Fibroblast of skin of left biceps (primary cell): ENCODE measurements around the gene USP2.

Source experiments
- DNase-seq, 2 experiments: peaks; one replicate each; pipeline ENCODE4 v3.0.0-alpha.2; 2013; ENCODE audit warnings: low read depth in 2 of 2

The USP2 gene

GRCh38 chr11:119342362-119343130 is 38.9 kb downstream of the USP2 start:
- DNase-seq: no peak

DNA sequence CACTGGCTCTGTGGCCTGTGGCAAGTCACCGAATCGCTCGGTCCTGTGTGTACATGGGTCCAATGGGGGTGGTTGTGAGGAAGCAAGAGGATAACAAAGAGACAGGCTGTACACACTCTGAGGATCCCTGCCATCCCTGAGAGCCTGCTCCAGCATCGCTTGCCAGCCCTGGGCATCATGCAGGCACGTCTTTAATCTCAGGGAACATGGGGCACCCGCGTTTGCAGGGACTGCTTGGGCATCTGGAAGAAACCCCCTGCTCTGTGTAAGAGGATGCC is 39.5 kb downstream of the USP2 start:
- DNase-seq: no peak

DNA sequence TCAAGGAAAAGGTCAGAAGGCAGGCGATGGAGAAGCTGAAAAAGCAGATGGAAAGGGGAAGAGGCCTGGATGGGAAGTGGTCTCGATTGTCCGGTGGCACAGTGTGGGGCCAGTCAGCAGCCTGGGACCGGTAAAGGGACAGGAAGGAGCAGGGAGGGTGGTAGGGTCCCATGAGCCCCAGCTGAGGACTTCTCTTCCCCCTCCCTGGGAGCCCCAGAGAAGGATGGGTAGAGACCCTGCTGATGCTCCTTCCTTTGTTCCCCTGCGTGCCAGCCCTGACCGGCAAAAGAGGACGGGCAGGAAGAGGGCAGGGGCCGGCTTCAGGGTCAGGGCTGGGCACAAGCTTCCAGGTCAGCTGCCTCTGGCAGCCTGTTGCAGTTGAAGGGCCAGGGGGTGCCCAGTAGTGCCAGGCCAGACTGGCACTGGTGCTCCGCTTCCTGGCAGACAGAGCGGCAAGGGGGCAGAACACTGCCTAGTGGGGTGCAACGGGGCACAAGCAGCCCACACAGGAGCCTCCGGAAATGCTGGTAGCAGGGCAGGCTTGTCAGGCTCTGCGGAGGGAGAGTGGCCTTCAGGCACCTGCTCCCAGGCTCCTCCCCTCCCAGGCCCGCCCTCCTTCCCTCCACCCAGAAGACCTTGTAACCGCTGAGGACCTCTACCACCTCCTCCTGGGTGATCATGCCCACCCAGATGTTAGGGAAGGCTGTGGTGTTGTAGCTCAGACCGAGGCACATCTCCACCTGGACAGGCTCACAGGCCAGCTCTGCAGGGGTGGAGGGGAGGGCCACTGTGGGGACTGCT is 40.1 kb downstream of the USP2 start:
- no peak for DNase-seq

- no peak for DNase-seq
These were observed 40.9 kb downstream of the USP2 start, which contains the start of gene C1QTNF5 for GRCh38 chr11:119340335-119341221. Gene C1QTNF5 (minus strand): TSS chr11:119340883. CDS start chr11:119340397, 486 bp downstream.

DNA sequence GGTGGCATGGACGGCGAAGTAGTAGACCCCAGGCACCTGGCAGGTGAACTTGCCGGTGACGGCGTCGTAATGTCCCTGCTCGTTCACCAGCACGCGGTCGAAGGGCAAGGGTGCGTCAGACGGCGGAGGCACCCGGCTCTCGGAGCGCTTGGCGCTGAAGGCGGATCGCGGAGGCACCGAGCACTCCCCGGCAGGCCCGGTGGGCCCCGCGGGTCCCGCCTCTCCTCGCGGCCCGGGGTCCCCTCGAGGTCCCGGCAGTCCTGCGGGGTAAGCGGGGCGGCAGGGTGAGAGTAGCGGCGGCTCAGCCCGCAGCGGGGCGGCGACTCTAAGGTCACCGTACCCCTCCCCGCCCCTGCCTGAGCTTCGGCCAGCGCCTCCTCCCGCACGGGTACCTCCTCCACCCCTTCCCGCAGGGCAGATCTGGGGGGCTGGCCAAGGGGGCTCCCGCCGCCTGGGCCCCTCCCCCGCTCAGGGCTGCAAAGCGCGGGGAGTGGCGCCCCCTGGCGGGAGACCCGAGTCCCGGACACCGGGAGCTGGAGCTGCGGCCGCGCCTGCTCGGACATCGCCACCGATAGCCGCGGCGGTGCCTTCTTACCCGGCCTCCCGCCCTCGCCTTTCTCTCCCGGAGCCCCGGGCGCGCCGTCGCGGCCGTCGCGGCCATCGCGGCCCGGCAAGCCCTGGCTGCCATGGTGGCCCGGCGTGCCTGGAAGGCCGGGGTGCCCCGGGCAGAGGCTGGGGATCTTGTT is 41.7 kb downstream of the USP2 start:
- DNase-seq: no peak

DNA sequence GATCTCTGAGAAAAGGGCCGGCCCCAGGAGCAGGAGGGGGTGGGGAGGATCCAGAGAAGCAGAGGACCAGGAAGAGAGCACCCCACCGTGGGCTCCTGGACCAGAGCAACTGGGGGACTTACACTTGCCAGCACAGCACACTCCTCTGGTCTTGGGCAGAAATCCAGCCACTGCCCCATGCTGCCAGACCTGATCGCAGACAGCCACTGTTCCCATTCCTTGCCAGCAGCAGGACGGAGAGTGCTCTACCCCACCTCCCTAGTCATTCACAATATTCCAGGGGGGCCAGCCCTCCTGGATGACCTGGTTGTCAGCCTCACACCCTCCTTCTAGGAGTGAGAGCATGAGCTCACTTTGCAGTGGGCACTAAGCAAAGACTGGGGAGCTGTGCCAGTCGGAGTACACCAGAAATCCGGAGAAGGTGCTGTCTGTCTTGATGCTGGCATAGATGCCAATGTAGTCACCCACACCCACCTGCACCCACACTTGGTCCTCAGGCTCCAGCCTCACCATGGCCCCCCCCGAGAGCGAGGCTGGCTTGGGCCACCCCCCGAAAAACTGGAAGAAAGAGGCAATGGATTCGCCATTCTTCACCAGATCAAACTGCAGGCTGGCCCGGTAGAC is 42.4 kb downstream of the USP2 start:
- no peak for DNase-seq

DNA sequence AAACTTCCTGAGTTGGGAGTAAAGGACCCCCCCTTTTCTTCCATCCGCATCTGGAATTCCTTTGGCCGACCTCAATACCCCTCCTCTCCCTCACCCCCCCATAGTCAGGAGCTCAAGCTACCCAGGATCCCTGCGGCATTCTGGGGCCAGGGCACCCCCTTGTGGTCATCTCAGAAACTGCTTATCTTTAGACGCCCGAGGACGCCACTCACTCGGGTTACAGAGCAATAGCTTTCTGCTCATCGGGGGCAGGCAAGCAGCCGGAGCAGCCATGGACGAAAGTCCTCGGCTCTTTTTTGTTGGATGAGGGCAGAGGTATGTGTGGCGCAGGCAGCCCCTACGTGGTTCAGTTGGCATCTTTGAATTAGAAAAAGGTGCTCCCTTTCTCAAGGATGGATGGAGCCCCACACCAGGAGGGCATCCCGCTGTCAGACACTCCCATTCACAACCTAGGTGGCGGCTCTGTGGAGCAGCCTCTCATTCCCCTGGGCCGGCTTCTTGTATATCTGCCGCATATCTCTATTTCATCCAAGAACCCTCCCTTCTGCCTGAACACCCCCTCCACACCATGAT is 43.1 kb downstream of the USP2 start:
- peak in 1 of 2 experiments; percentile 53 for DNase-seq

DNA sequence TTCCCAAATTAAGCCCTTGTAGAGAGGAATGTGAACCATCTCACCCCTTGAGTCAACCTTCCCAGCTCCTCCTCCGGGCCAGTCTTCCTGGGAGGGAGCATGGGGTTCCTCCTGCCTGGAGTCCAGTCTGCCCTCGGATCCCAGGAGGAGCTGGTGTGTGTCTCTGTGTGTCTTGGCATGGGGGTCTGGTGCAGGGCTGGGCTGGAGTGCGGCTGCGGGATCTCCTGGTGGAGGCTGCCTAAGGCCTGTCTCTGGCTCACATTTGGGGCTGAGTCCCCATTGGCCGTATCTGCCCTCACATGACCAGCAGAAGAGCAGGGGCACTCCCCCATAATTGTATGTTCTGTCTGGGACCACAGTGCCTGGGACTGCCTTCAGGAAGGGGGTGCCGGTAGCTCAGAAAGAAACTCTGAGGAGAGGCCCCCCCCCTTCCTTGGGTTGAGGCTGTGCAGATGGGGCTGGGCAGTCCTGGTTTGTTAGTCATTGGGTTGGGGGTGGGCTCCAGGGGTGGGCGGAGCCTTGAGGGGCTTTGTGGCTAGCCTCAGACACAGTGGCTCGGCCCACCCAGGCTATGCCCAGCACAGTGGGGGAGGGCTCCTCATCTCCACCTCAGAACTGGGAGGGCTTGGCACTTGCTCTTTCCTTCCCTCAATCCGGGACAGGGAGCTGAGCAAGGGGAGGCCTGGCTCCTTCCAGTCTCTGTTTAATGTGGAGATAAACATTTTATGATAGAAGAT is 43.7 kb downstream of the USP2 start:
- DNase-seq: peak in 1 of 2 experiments; percentile 56

- no peak for DNase-seq
These were observed 44.6 kb downstream of the USP2 start for GRCh38 chr11:119336744-119337469.

- DNase-seq: no peak
These were observed 45.6 kb downstream of the USP2 start for GRCh38 chr11:119335655-119336543.

DNA sequence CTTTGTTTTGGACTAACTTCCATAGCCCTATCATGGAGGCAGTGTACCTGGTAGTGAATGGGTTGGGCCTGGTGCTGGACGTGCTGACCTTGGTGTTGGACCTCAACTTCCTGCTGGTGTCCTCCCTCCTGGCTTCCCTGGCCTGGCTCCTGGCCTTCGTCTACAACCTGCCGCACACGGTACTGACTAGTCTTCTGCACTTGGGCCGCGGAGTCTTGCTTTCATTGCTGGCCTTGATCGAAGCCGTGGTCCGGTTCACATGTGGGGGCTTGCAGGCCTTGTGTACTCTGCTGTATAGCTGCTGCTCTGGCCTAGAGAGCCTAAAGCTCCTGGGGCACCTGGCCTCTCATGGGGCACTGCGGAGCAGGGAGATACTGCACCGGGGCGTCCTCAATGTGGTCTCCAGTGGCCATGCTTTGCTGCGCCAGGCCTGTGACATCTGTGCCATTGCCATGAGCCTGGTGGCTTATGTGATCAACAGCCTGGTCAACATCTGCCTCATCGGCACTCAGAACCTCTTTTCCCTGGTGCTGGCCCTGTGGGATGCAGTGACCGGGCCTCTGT is 46.3 kb downstream of the USP2 start:
- DNase-seq: no peak

GRCh38 chr11:119334174-119334930 is 47.1 kb downstream of the USP2 start, which contains the start of gene RNF26:
Gene RNF26 (plus strand): TSS chr11:119334527. CDS start chr11:119335123, 596 bp downstream.
- peak; percentile 95 for DNase-seq

DNA sequence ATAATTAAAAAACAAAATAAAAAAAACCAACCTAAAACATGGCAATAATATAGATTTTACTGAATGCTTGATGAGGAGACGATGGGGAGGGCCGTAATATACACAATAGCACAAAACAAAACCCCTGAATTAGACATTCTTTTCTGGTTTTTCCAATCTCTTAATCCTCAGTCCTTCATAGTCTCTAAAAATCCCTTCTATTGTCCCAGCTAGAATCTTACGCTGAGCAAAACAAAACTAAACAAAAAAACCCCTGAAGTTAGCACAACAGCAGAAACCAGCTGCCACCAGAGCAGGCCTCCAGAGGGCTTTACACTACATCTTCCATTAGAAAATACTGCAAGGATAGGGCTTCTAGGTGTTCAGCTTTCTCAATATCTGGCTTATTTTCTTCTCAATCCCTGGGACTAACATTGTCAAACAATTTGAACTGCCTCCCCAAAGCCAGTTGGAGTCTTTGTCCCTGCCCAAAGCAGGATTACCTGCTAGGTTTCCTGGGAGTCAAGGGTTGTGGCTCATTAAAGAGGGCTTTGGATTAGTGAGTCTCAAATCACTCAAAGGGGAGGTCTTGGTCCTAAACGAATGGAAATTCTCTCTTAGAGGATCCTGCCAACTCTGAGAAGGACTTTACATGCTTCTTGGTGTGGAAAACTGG is 49.3 kb downstream of the USP2 start:
- DNase-seq: no peak

DNA sequence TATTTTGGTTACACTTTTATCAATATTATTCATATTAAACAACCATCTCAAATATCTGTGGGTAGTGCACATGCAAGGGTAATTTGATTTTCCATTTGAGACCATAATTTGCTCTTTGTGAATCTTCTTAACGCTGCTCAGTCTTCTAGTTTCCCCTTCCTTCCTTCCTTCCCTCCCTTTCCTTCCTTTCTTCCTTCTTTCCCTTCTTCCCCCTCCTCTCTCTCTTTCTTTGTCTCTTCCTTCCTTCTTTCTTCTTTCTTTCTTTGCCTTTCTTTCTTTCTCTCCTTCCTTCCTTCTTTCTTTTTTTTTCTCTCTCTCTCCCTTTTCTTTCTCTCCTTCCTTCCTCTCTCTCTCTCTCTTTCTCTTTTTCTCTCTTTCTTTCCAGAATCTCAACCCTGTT is 51.3 kb downstream of the USP2 start:
- DNase-seq: no peak

DNA sequence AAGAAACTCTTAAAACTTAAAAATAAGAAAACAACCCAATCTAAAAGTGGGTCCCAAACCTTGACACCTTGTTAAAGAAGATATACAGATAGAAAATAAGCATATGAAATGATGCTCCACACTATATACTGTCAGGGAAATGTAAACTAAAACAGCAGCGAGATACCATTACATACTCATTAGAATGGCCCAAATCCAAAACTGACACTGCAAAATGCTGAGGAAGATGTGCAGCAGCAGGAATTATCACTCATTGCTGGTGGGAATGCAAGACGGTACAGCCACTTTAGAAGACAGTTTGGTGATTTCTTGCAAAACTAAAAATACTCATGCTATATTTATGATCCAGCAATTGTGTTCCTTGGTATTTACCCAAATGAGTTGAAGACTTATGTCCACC is 52.2 kb downstream of the USP2 start:
- DNase-seq: no peak

DNA sequence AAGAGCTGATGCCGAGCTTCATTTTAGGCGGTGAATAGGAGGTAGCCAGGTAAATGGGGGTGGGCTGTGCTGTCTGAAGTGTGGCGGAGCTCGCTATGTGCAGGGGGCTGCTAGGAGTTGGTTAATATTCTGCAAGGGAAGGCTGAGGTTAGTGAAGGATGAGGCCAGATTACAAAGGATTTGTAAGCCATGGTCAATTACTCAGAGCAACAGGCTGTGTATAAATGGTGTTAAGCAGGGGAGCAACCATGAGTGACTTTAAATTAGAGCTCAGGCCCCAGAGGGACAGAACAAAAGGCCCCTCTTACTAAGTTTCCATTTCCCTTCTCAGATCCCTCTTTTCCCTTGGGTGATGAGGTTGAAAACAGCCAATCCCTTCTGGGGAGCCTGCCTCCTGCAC is 57.3 kb downstream of the USP2 start:
- no peak for DNase-seq
